B cell (primary cell): ENCODE data around the gene NBAS.

Source experiments
- CTCF ChIP-seq: fragments of 200-600 bp; IDR thresholded peaks from one replicate; pipeline ENCODE4 v1.8.0; 2022; ENCODE audit warnings: antibody characterized with exemption, mild to moderate bottlenecking
- EZH2 ChIP-seq: IDR thresholded peaks from 2 replicates; pipeline ENCODE4 v1.6.1; 2012; ENCODE audit warnings: borderline replicate concordance, low read depth, mild to moderate bottlenecking, moderate library complexity, low read length; ENCODE audit not compliant: insufficient read depth, poor library complexity, severe bottlenecking

GRCh38 chr2:15259356-15259756 is 301.8 kb downstream of the NBAS start:
- TF ChIP-seq CTCF (no peak), EZH2 (no peak)
